DMS 273 (cell line): ENCODE data around the gene PLA2G4B.

ENCODE experiments used
- DNase-seq: peaks from one replicate; lab custom pipeline; 2025; ENCODE audit not compliant: unreplicated experiment; lab: John Stamatoyannopoulos, UW

PLA2G4B gene

GRCh38 chr15:41869770-41870688 lies 31.4 kb downstream of the PLA2G4B start:
- no peak for DNase-seq

DNA sequence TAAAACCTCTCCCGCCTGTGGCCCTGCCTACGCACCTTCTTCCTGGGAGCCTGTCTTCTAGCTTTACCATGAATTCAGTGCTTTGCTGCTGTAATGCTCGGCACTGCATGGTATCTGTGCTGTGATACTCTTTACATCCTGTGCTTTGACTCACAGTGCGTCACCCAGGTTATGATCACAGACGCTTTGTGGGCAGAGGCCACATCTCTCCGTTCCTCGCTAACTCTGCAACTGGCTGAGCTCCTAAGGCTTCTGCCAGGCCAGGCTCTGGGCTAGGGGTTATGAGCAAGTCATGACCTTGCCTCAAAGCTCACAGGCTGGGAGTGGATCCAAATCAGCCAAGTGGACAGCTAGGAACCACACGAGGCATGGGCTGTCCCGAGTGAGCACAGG lies 32.0 kb downstream of the PLA2G4B start:
- DNase-seq: no peak

DNA sequence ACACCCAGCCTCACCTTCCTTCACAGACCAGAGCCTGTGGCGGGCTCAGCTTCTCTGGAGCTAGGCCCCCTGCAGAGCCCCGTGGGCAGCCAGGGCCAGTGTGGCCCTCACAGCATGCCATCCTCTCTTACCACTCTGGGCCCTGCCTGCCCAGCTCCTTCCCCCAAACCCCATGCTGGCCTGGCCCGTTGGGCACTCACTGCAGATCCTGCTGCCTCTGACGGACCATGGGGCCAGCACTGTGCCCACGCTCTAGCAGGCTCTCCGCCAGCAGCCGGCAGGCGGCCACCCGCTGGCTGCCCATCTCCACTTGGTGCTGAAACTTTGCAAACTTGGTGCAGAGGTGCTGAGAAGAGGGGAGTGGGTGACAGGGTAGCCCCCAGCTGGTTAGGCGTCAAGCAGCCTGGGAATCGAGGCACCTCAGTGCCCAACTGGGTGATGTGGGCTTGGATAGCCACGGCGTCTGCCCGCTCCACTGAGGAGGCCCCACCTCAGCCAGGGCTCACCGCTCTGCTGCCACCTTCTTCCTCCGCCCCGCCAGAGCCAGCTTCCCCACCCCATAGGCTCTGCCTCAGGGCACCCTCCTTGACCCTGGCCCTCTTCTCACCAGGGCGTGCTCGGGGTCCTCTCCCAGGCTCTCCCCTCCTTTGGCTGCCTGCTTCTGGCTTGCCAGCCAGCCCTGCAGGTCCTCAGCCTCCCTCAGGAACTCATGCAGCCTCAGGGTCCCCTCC lies 32.7 kb downstream of the PLA2G4B start:
- DNase-seq: no peak

DNA sequence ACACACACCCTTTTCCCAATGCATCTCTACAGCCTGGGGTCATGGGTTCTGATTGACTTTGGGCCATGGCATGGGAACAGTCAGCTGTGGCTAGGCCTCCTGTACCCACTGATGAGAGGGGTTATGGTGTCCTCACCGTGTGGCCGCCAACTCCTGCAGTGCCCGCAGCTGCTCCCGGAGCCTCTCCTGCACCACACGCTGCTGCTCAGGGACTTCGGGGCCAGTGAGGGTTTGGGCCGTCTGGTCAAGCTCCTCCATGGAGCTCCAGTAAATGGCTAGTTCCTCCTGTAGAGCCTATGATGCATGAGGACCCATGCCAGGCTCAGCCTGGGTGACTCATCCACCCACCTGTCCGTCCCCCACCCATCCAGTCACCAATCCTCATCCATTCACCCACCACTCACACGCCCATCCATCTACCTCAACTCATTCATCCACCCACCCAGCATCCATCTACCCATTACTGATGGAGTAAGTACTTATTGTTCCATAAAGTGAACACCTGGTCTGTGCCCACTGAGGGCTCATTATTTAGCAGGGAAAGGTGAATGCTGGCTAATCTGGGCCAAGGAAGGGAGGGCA lies 33.6 kb downstream of the PLA2G4B start:
- DNase-seq: no peak

- no peak for DNase-seq
Measured at GRCh38 chr15:41873711-41874110, 35.1 kb downstream of the PLA2G4B start.

- DNase-seq: no peak
Measured at GRCh38 chr15:41874736-41875135, 36.1 kb downstream of the PLA2G4B start.

DNA sequence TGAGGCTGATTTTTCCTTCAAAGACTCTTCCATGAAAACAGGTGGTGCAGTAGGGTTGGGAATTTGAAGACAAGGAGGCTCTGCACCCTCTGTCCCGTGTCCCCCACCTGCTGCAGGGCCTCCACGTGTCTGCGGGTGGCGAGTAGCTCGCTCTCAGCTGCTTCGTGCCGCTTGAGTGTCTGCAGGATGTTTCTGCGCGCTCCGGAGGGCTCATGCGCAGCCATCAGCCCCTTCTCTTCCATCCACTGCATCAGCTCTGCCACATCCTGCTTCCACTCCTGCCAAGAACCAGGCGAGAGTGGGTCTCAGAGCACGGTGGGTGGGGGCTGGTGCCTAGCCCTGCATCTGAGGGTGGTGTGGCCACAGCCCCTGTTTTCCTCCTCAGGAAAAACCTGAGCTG lies 37.4 kb downstream of the PLA2G4B start:
- no peak for DNase-seq

GRCh38 chr15:41876689-41877088 lies 38.0 kb downstream of the PLA2G4B start:
- no peak for DNase-seq

- DNase-seq: peak; percentile 57
Measured at GRCh38 chr15:41877631-41878354, 39.1 kb downstream of the PLA2G4B start.

GRCh38 chr15:41878355-41878699 lies 39.7 kb downstream of the PLA2G4B start:
- peak; percentile 57 for DNase-seq

GRCh38 chr15:41879321-41879845 lies 40.7 kb downstream of the PLA2G4B start:
- DNase-seq: no peak

- no peak for DNase-seq
Measured at GRCh38 chr15:41880156-41880877, 41.7 kb downstream of the PLA2G4B start.

DNA sequence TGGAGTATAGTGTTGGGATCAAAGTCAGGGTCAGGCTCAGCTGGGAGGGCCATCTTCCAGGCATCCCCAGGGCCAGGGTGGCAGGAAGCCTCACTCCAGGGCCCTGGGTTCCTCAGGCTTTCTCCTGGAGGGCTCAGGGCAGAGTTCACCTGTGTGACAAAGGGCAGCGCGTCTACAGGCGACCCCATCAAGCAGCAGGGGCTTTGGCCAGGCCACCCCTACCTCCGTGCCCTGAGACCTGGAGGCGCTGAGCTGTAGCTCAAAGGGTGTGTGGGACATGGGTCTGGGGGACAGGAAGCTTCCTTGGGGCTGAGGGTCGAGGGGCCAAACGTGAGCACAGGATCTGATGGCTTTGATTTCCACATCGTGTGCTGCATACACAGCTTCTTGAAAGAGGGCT lies 42.4 kb downstream of the PLA2G4B start:
- no peak for DNase-seq

GRCh38 chr15:41881550-41881919 lies 42.9 kb downstream of the PLA2G4B start:
- no peak for DNase-seq

DNA sequence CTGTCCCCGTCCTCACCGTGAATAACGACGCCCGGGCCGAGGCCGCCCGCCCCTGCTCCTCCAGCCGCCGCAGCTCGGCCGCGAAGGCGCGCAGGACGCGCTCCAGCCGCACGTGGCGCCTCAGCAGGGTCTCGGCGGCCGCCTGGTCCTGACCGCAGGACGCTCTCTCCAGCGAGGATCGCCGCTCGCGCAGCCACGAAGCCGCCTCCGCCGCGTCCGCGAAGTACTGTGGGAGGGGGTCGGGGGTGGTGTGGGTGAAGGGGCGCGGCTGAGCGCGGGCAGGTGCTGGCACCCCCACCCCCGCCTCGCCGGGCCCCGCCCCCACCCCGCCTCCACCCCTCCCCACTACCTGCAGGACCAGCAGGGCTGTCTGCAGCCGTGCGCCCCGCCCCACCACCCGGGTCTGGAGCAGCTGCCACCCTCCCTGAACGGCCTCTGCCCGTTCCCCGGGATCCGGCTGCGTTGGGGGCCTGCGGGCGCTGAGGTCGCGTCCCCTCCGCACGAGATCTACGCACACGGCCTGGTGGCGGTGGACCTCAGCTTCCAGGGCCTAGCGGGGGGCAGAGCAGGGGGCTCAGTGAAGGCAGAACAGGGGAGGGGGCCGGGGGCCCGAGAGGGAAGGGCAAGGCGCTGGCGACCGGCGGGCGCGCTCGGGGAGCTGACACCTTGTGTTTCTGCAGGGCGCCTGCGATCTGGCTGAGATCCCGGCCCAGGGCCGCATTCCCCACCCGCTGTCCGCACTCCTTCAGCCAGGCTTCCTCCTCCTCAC lies 43.5 kb downstream of the PLA2G4B start:
- DNase-seq: peak; percentile 47

DNA sequence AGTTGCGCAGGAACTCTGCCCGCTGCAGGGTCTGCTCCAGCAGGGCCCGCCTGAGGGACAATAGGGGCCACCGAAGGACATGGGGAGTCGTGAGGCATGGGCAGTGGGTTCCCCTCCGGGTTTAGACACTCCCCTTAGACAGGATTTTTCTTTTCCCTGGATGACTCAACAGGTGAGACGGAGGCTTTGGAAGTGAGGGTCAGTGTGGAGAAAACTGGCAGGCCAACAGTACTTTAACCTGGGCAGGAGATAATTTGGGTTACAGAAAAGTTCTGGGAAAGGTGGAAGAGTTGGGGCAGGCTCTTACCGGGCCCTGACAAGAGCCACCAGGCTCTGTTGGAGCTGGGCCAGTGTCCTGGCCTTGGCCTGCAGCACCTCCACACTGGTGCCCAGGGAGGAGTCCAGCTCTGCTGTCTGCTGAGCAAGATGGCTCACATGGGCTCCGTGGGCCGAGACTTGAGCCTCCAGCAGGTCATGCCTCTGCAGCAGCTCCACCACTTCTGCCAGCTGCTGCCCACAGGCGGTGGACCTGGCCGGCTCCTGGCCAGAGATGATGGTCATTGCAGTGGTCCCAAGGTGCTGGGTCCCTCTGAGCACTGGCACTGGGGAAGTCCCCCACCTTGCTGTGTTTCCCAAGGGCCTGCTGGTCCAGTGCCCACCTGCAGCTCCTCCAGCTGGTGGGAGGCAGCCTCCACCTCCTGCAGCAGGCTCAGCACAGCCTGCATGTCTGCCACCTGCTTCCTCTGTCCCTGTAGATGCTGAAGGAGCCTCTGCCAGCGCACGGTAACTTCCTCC lies 44.2 kb downstream of the PLA2G4B start:
- peak; percentile 44 for DNase-seq

GRCh38 chr15:41883484-41883825 lies 44.8 kb downstream of the PLA2G4B start:
- no peak for DNase-seq

GRCh38 chr15:41884458-41884857 lies 45.8 kb downstream of the PLA2G4B start:
- no peak for DNase-seq

DNA sequence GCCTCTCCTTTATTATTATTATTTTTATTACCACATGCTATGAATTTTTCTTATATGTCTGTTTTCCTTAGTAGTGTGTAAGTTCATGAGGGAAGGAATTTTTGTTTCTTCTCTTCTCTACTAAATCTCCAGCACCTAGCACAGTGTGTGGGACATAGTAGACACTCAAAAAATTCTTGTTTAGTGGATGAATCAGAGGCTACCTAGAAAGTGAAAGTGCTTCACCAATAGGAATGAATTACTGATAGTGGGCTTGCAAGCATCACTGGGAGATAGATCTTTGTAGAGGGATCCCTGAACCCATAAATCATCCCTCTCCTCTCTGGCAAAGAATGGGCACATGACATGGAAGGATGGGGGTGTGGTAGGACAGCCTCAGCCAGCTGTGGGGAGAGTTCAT lies 46.7 kb downstream of the PLA2G4B start:
- DNase-seq: no peak
